DND-41 (cell line): ENCODE data around the gene WNT7B.

Experiments
- ATAC-seq: fragments of 200-7000 bp; cut with Tn5 transposase; 3 replicates; pipeline ENCODE4 v1.9.1; 2021; ENCODE audit warnings: low read depth; ENCODE audit not compliant: insufficient read depth
- DNase-seq: peaks from one replicate; pipeline ENCODE4 v3.0.0-alpha.2; 2020
- H2AFZ ChIP-seq: 2 replicates; pipeline ENCODE4 v1.6.0; 2012; ENCODE audit warnings: low read depth, low read length
- H3K27ac ChIP-seq: 2 replicates; pipeline ENCODE4 v1.5.1; 2012; ENCODE audit warnings: low read length, inconsistent platforms
- H3K27me3 ChIP-seq: fragments of 200-600 bp; sonication (generic); 2 replicates; pipeline ENCODE4 v1.6.0; 2012; ENCODE audit warnings: low read length, mild to moderate bottlenecking, inconsistent platforms; ENCODE audit not compliant: insufficient read depth, poor library complexity
- H3K36me3 ChIP-seq: 2 replicates; pipeline ENCODE4 v1.5.1; 2012; ENCODE audit warnings: low read length, inconsistent platforms; ENCODE audit not compliant: insufficient read depth
- H3K4me1 ChIP-seq: 2 replicates; pipeline ENCODE4 v1.5.1; 2012; ENCODE audit warnings: mild to moderate bottlenecking, low read length; ENCODE audit not compliant: insufficient read depth
- H3K4me2 ChIP-seq: 2 replicates; pipeline ENCODE4 v1.6.0; 2012; ENCODE audit warnings: mild to moderate bottlenecking, moderate library complexity, low read length, inconsistent platforms; ENCODE audit not compliant: insufficient read depth
- H3K4me3 ChIP-seq, 2 experiments: fragments of 200-600 bp in 1 of 2; shearing (Covaris generic) in 1 of 2; 2 replicates each; pipeline ENCODE4 v1.5.1; 2012 to 2016; ENCODE audit warnings: inconsistent platforms in 2 of 2, low read length in 2 of 2, mild to moderate bottlenecking in 2 of 2, low read depth in 1 of 2, moderate library complexity in 1 of 2
- H3K79me2 ChIP-seq: 2 replicates; pipeline ENCODE4 v1.6.0; 2012; ENCODE audit warnings: low read length, inconsistent platforms; ENCODE audit not compliant: insufficient read depth
- H3K9ac ChIP-seq: 2 replicates; pipeline ENCODE4 v1.6.0; 2012; ENCODE audit warnings: low read depth, mild to moderate bottlenecking, inconsistent platforms, low read length, moderate library complexity
- H3K9me3 ChIP-seq: 2 replicates; pipeline ENCODE4 v1.5.1; 2012; ENCODE audit warnings: low read length, moderate library complexity, mild to moderate bottlenecking, inconsistent platforms; ENCODE audit not compliant: insufficient read depth, severe bottlenecking
- H4K20me1 ChIP-seq: 2 replicates; pipeline ENCODE4 v1.6.0; 2012; ENCODE audit warnings: low read length; ENCODE audit not compliant: insufficient read depth
- CTCF ChIP-seq: IDR thresholded peaks from 2 replicates; pipeline ENCODE4 v1.5.1; 2012; ENCODE audit warnings: borderline replicate concordance, low read length, moderate library complexity, mild to moderate bottlenecking; ENCODE audit not compliant: poor library complexity, severe bottlenecking; ENCODE audit errors: extremely low read depth
- EZH2 ChIP-seq: IDR thresholded peaks from 3 replicates; pipeline ENCODE4 v1.6.1; 2012; ENCODE audit warnings: borderline replicate concordance, low read depth, mild to moderate bottlenecking, moderate library complexity, low read length, inconsistent platforms; ENCODE audit not compliant: severe bottlenecking

Gene WNT7B

GRCh38 chr22:45876136-45877035 is 100.6 kb downstream of the WNT7B start:
- H3K79me2 ChIP-seq, result no peaks in the 10 kb centered on the region
- H3K36me3 ChIP-seq, result no peaks in the 10 kb centered on the region
- H2AFZ ChIP-seq, result no peak overlapping the region
- no peak overlapping the region for H3K27ac ChIP-seq
- ATAC-seq (no peak), DNase-seq (no peak)
- H4K20me1 ChIP-seq, result no peaks in the 10 kb centered on the region; the same call in none of the 2 replicates
- H3K4me1 ChIP-seq, result no peaks in the 10 kb centered on the region
- no peaks in the 10 kb centered on the region for H3K9me3 ChIP-seq
- H3K27me3 ChIP-seq, result no peaks in the 10 kb centered on the region
- TF ChIP-seq EZH2 (no peak), CTCF (no peak)
- H3K4me2 ChIP-seq, result no peak overlapping the region
- H3K4me3 ChIP-seq, result no peak overlapping the region
- H3K9ac ChIP-seq, result no peak overlapping the region

GRCh38 chr22:45872659-45873263 is 104.2 kb downstream of the WNT7B start:
- no peak overlapping the region for H2AFZ ChIP-seq
- DNase-seq (no peak), ATAC-seq (no peak)
- no peaks in the 10 kb centered on the region for H3K4me1 ChIP-seq
- no peaks in the 10 kb centered on the region for H3K27me3 ChIP-seq
- H3K9ac ChIP-seq, result no peak overlapping the region
- H3K4me3 ChIP-seq, result no peak overlapping the region
- no peak overlapping the region for H3K4me2 ChIP-seq
- H3K9me3 ChIP-seq, result no peaks in the 10 kb centered on the region
- no peak overlapping the region for H3K27ac ChIP-seq
- TF ChIP-seq EZH2 (no peak), CTCF (no peak)
- H3K79me2 ChIP-seq, result no peaks in the 10 kb centered on the region
- H3K36me3 ChIP-seq, result no peaks in the 10 kb centered on the region
- H4K20me1 ChIP-seq, result no peaks in the 10 kb centered on the region

- Histone ChIP-seq H3K36me3 (no peaks in the 10 kb centered on the region), H3K27ac (no peak overlapping the region), H4K20me1 (no peaks in the 10 kb centered on the region), H3K4me2 (no peak overlapping the region), H3K4me1 (no peaks in the 10 kb centered on the region), H3K9ac (no peak overlapping the region), H3K79me2 (no peaks in the 10 kb centered on the region), H3K27me3 (no peaks in the 10 kb centered on the region), H3K9me3 (no peaks in the 10 kb centered on the region), H3K4me3 (no peak overlapping the region), H2AFZ (no peak overlapping the region)
- no peak for DNase-seq
- ATAC-seq, result no peak
- TF ChIP-seq CTCF (no peak), EZH2 (no peak)
Observed at GRCh38 chr22:45871721-45872120, 105.2 kb downstream of the WNT7B start.
